ENCODE results near the gene DDAH2.

- TF ChIP-seq CTCF (IDR thresholded peaks at IDR 0.05) (no peak), POLR2A (IDR thresholded peaks at IDR 0.05) (no peak)
These were observed 38.6 kb downstream of the DDAH2 start for GRCh38 chr6:31690231-31691077.
